ENCODE data around the gene CCDC9B.

Gene CCDC9B

GRCh38 chr15:40340740-40341400 is at the start of gene CCDC9B:
CCDC9B (minus strand) TSS chr15:40340939; CDS start chr15:40340819, 120 bp downstream.
- peak; percentile 10 for DNase-seq

GRCh38 chr15:40389824-40390595 is 49.3 kb upstream of the CCDC9B start:
- no peak for DNase-seq

GRCh38 chr15:40388941-40389823 is 48.4 kb upstream of the CCDC9B start:
- no peak for DNase-seq

GRCh38 chr15:40386480-40386879 is 45.7 kb upstream of the CCDC9B start:
- DNase-seq: no peak

- DNase-seq: peak; percentile 87
Observed at GRCh38 chr15:40382580-40383456, 42.1 kb upstream of the CCDC9B start, which contains the start of gene KNSTRN. KNSTRN (plus strand) TSS chr15:40382721; CDS start chr15:40382836, 115 bp downstream.

GRCh38 chr15:40381818-40382529 is 41.2 kb upstream of the CCDC9B start:
- DNase-seq: no peak

GRCh38 chr15:40380636-40381035 is 39.9 kb upstream of the CCDC9B start:
- DNase-seq: no peak

GRCh38 chr15:40379853-40380252 is 39.1 kb upstream of the CCDC9B start:
- no peak for DNase-seq

- DNase-seq: no peak
Observed at GRCh38 chr15:40379374-40379773, 38.6 kb upstream of the CCDC9B start.

- DNase-seq: no peak
Observed at GRCh38 chr15:40377606-40378005, 36.9 kb upstream of the CCDC9B start.

GRCh38 chr15:40372981-40373380 is 32.2 kb upstream of the CCDC9B start:
- DNase-seq: no peak

GRCh38 chr15:40369971-40370370 is 29.2 kb upstream of the CCDC9B start:
- DNase-seq: no peak

GRCh38 chr15:40369474-40369869 is 28.7 kb upstream of the CCDC9B start:
- DNase-seq: no peak

- DNase-seq: no peak
Observed at GRCh38 chr15:40368719-40369473, 28.2 kb upstream of the CCDC9B start.

- peak; percentile 61 for DNase-seq
Observed at GRCh38 chr15:40367686-40368611, 27.2 kb upstream of the CCDC9B start.

GRCh38 chr15:40367371-40367685 is 26.6 kb upstream of the CCDC9B start:
- DNase-seq: no peak

GRCh38 chr15:40366457-40367370 is 26.0 kb upstream of the CCDC9B start:
- no peak for DNase-seq

- DNase-seq: no peak
Observed at GRCh38 chr15:40365624-40366456, 25.1 kb upstream of the CCDC9B start.
